H1 (cell line): ENCODE measurements around the gene PLBD1. TPM values are rescaled to one million over a fixed set of nuclear protein-coding genes. Genes with fewer than 3 reads are reported as not detected.

Experiments used
- CTCF ChIA-PET: fragments of 300-600 bp; sonication (Branson Sonifier 250); formaldehyde crosslinking; loops from one replicate; lab custom pipeline; 2021; ENCODE audit not compliant: partially characterized antibody; lab: Charles Lee
- POLR2A ChIA-PET: fragments of 300-600 bp; sonication (Branson Sonifier 250); formaldehyde crosslinking; loops from one replicate; lab custom pipeline; 2021; ENCODE audit warnings: inconsistent platforms; ENCODE audit not compliant: partially characterized antibody; lab: Charles Lee
- DNase-seq, 2 experiments: peaks; one replicate each; pipeline versions ENCODE4 v3.0.0 to v3.0.0-alpha.2; 2010 to 2022; ENCODE audit warnings: low spot score in 2 of 2, low read depth in 1 of 2, mixed read lengths in 1 of 2
- FAIRE-seq: peaks from 2 replicates; lab custom pipeline; 2011; peaks lifted over from hg19 to GRCh38; lab: Jason Lieb, UNC
- H2AFZ ChIP-seq: 2 replicates; pipeline ENCODE4 v1.8.1; 2012; ENCODE audit warnings: low read length, inconsistent platforms
- H2AK5ac ChIP-seq: 2 replicates; pipeline ENCODE4 v1.6.1; 2013; ENCODE audit warnings: low read depth, low read length
- H2BK120ac ChIP-seq: replicated peaks from 2 replicates; pipeline ENCODE3; 2013; ENCODE audit warnings: low read depth, low read length, inconsistent platforms
- H2BK12ac ChIP-seq: 2 replicates; pipeline ENCODE4 v1.6.1; 2013; ENCODE audit warnings: low read depth, low read length
- H2BK15ac ChIP-seq: 2 replicates; pipeline ENCODE4 v1.6.1; 2013; ENCODE audit warnings: low read length
- H2BK20ac ChIP-seq: 2 replicates; pipeline ENCODE4 v1.6.1; 2013; ENCODE audit warnings: low read length
- H2BK5ac ChIP-seq: 2 replicates; pipeline ENCODE4 v1.6.1; 2013; ENCODE audit warnings: low read depth, low read length
- H3K14ac ChIP-seq: 2 replicates; pipeline ENCODE4 v1.6.1; 2013; ENCODE audit warnings: inconsistent platforms; ENCODE audit not compliant: insufficient read length
- H3K18ac ChIP-seq: 2 replicates; pipeline ENCODE4 v1.6.1; 2013; ENCODE audit warnings: low read length; ENCODE audit errors: extremely low read depth
- H3K23ac ChIP-seq: 2 replicates; pipeline ENCODE4 v1.6.1; 2013; ENCODE audit warnings: inconsistent platforms; ENCODE audit not compliant: insufficient read length
- H3K23me2 ChIP-seq: 2 replicates; pipeline ENCODE4 v1.6.1; 2013; ENCODE audit warnings: low read depth, low read length
- H3K27ac ChIP-seq: 2 replicates; pipeline ENCODE4 v1.6.1; 2011; ENCODE audit warnings: low read depth, low read length, inconsistent platforms
- H3K27me3 ChIP-seq, 4 experiments: replicated peaks in 1 of 4; 1 replicate in 1 of 4; 2 replicates in 3 of 4; pipeline versions ENCODE4 v1.6.1 to v1.8.1; 2011 to 2013; ENCODE audit warnings: low read length in 3 of 4, mild to moderate bottlenecking in 3 of 4, inconsistent platforms in 2 of 4, mixed read lengths in 2 of 4, moderate library complexity in 1 of 4; ENCODE audit not compliant: control insufficient read depth in 3 of 4, insufficient read depth in 3 of 4; ENCODE audit errors: extremely low read depth in 1 of 4
- H3K36me3 ChIP-seq, 4 experiments: 2 replicates each; pipeline versions ENCODE4 v1.6.1 to v1.8.1; 2011 to 2013; ENCODE audit warnings: mild to moderate bottlenecking in 4 of 4, low read length in 3 of 4, moderate library complexity in 2 of 4, control low read depth in 1 of 4, inconsistent platforms in 1 of 4; ENCODE audit not compliant: insufficient read depth in 4 of 4, control insufficient read depth in 2 of 4
- H3K4ac ChIP-seq: replicated peaks from 2 replicates; pipeline ENCODE3; 2013; ENCODE audit warnings: low read length, low read depth, mixed read lengths, inconsistent platforms; ENCODE audit not compliant: insufficient read length
- H3K4me1 ChIP-seq, 4 experiments: replicated peaks in 1 of 4; 1 replicate in 1 of 4; 2 replicates in 3 of 4; pipeline versions ENCODE4 v1.6.1 to v1.8.1; 2011 to 2013; ENCODE audit warnings: low read length in 3 of 4, inconsistent platforms in 2 of 4, mixed read lengths in 1 of 4; ENCODE audit not compliant: insufficient read depth in 4 of 4, control insufficient read depth in 3 of 4
- H3K4me2 ChIP-seq, 2 experiments: 2 replicates each; pipeline versions ENCODE4 v1.6.1 to v1.8.1; 2011 to 2013; ENCODE audit warnings: low read depth in 2 of 2, low read length in 2 of 2, control low read depth in 1 of 2, inconsistent platforms in 1 of 2, mild to moderate bottlenecking in 1 of 2; ENCODE audit not compliant: insufficient read depth in 1 of 2
- H3K4me3 ChIP-seq, 4 experiments: fragments of 200-600, 300-600 bp in 1 of 4; sonication (generic), shearing (Covaris generic), sonication (Bioruptor Twin) in 1 of 4; 2 replicates each; pipeline versions ENCODE4 v1.5.1 to v1.8.1; 2011 to 2016; ENCODE audit warnings: low read length in 4 of 4, low read depth in 3 of 4, control low read depth in 2 of 4, inconsistent platforms in 2 of 4, mild to moderate bottlenecking in 2 of 4, mixed read lengths in 1 of 4, moderate library complexity in 1 of 4; ENCODE audit not compliant: insufficient read depth in 2 of 4; ENCODE audit errors: extremely low read depth in 1 of 4
- H3K56ac ChIP-seq: replicated peaks from 2 replicates; pipeline ENCODE3; 2013; ENCODE audit warnings: low read depth, mild to moderate bottlenecking, mixed read lengths, low read length, inconsistent platforms; ENCODE audit not compliant: insufficient read length
- H3K79me1 ChIP-seq: 2 replicates; pipeline ENCODE4 v1.6.1; 2013; ENCODE audit warnings: low read depth, low read length, control low read depth
- H3K79me2 ChIP-seq, 2 experiments: 2 replicates each; pipeline versions ENCODE4 v1.6.1 to v1.8.1; 2012 to 2013; ENCODE audit warnings: low read length in 2 of 2, mild to moderate bottlenecking in 2 of 2, inconsistent platforms in 1 of 2; ENCODE audit not compliant: insufficient read depth in 2 of 2, control insufficient read depth in 1 of 2
- H3K9ac ChIP-seq, 4 experiments: replicated peaks in 1 of 4; 1 replicate in 1 of 4; 2 replicates in 3 of 4; pipeline versions ENCODE4 v1.6.1 to v1.8.1; 2011 to 2013; ENCODE audit warnings: low read depth in 3 of 4, low read length in 3 of 4, control low read depth in 2 of 4, mild to moderate bottlenecking in 2 of 4, moderate library complexity in 2 of 4, inconsistent platforms in 1 of 4; ENCODE audit errors: extremely low read depth in 1 of 4
- H3K9me3 ChIP-seq, 2 experiments: 2 replicates each; pipeline versions ENCODE4 v1.6.1 to v1.8.1; 2012 to 2013; ENCODE audit warnings: mild to moderate bottlenecking in 2 of 2, moderate library complexity in 2 of 2, control low read depth in 1 of 2, inconsistent platforms in 1 of 2, low read depth in 1 of 2, low read length in 1 of 2, mixed read lengths in 1 of 2; ENCODE audit not compliant: insufficient read depth in 2 of 2
- H4K20me1 ChIP-seq, 2 experiments: replicated peaks in 1 of 2; 2 replicates each; pipeline versions ENCODE3 to v1.8.1; 2011 to 2013; ENCODE audit warnings: inconsistent platforms in 2 of 2, low read length in 2 of 2, mild to moderate bottlenecking in 1 of 2; ENCODE audit not compliant: insufficient read depth in 2 of 2, control insufficient read depth in 1 of 2
- H4K5ac ChIP-seq: 2 replicates; pipeline ENCODE4 v1.6.1; 2013; ENCODE audit warnings: low read length, low read depth, mixed read lengths, inconsistent platforms; ENCODE audit not compliant: insufficient read length
- H4K8ac ChIP-seq: 2 replicates; pipeline ENCODE4 v1.8.0; 2013; ENCODE audit warnings: mild to moderate bottlenecking, moderate library complexity, low read length, inconsistent platforms; ENCODE audit not compliant: insufficient read depth; ENCODE audit errors: extremely low read depth
- H4K91ac ChIP-seq: replicated peaks from 2 replicates; pipeline ENCODE3; 2013; ENCODE audit warnings: low read length, mixed read lengths, inconsistent platforms; ENCODE audit not compliant: insufficient read length
- ATF3 ChIP-seq: IDR thresholded peaks from 2 replicates; pipeline ENCODE4 v1.6.1; 2011; ENCODE audit warnings: low read depth, mild to moderate bottlenecking, low read length; ENCODE audit not compliant: insufficient read depth
- BRCA1 ChIP-seq: IDR thresholded peaks from 2 replicates; pipeline ENCODE4 v1.6.1; 2012; ENCODE audit warnings: low read depth, low read length, improper control_type of control experiment
- CHD2 ChIP-seq: IDR thresholded peaks from 2 replicates; pipeline ENCODE4 v1.6.1; 2012; ENCODE audit warnings: low read length, improper control_type of control experiment
- E2F6 ChIP-seq: IDR thresholded peaks from 2 replicates; pipeline ENCODE4 v1.6.1; 2012; ENCODE audit warnings: inconsistent platforms
- GTF2F1 ChIP-seq: IDR thresholded peaks from 2 replicates; pipeline ENCODE4 v1.6.1; 2012; ENCODE audit warnings: low read depth, low read length, improper control_type of control experiment, borderline replicate concordance
- JUN ChIP-seq: IDR thresholded peaks from 2 replicates; pipeline ENCODE4 v1.6.1; 2011; ENCODE audit warnings: low read depth, mild to moderate bottlenecking, improper control_type of control experiment, low read length
- JUND ChIP-seq: IDR thresholded peaks from 2 replicates; pipeline ENCODE4 v1.6.1; 2011; ENCODE audit warnings: mild to moderate bottlenecking, improper control_type of control experiment, low read length
- NRF1 ChIP-seq: IDR thresholded peaks from 2 replicates; pipeline ENCODE4 v1.6.1; 2011; ENCODE audit warnings: mild to moderate bottlenecking, low read depth, low read length, improper control_type of control experiment
- RFX5 ChIP-seq: IDR thresholded peaks from 2 replicates; pipeline ENCODE4 v1.6.1; 2011; ENCODE audit warnings: low read depth, low read length, improper control_type of control experiment, borderline replicate concordance
- SIRT6 ChIP-seq: IDR thresholded peaks from one replicate; pipeline ENCODE4 v1.7.1; 2012; ENCODE audit warnings: low read length, inconsistent platforms
- SP4 ChIP-seq: IDR thresholded peaks from 2 replicates; pipeline ENCODE4 v1.6.1; 2012; ENCODE audit warnings: low read length, inconsistent platforms
- SUZ12 ChIP-seq: fragments of 200-600 bp; sonication (generic); IDR thresholded peaks from 2 replicates; pipeline ENCODE4 v1.6.1; 2012; ENCODE audit warnings: mild to moderate bottlenecking, inconsistent platforms, low read length, moderate library complexity, mixed read lengths
- TAF7 ChIP-seq: optimal IDR thresholded peaks from 2 replicates; pipeline ENCODE3; 2011; ENCODE audit warnings: low read depth, mild to moderate bottlenecking, inconsistent platforms, low read length, moderate library complexity, borderline replicate concordance
- WGBS, 2 experiments: shearing (Covaris generic) in 1 of 2; methylation state at CpG; one replicate each; pipeline versions ENCODE4 v1.1.6 to v1.1.7; 2013 to 2015; ENCODE audit warnings: low lambda C conversion rate in 2 of 2, mixed read lengths in 2 of 2, inconsistent platforms in 1 of 2, low coverage in 1 of 2, missing lambda C conversion rate in 1 of 2; ENCODE audit not compliant: insufficient replicate concordance in 2 of 2, insufficient coverage in 1 of 2, insufficient read length in 1 of 2; ENCODE audit errors: extremely low coverage in 1 of 2, missing lambda C conversion rate in 1 of 2; 5-methylcytosine and 5-hydroxymethylcytosine counted together
- polyA plus RNA-seq, 7 experiments: library from polyadenylated mRNA; depleted of rRNA in 3 of 7; stranded (reverse) in 5 of 7; unstranded in 2 of 7; fragments of >200 nt in 5 of 7; fragments of 200-250 nt in 2 of 7; gene quantifications; 1 replicate in 5 of 7; 2 replicates in 1 of 7; 4 replicates in 1 of 7; pipeline versions ENCODE4 v1.2.1 to v1.2.3, GENCODE V29; 2011 to 2013; ENCODE audit warnings: missing spikeins in 2 of 7, mixed read lengths in 2 of 7
- total RNA-seq: library from RNA; stranded (reverse); fragmentation: NEBNext Ultra II Directional; extraction: Animal tissue kit (Norgen Biotek cat#: 25700); gene quantifications from 2 replicates; pipeline ENCODE4 v1.2.1, GENCODE V29; 2021

Gene PLBD1
- total and polyA plus RNA-seq, 2 of the 8 experiments (the other 6 are each of a cell fraction or from before 2014, with no cell fraction given): 6.3 to 12.3 TPM

- Histone ChIP-seq H3K36me3 (no peaks in the 10 kb centered on the region), H3K27ac (no peak overlapping the region), H3K23me2 (no peaks in the 10 kb centered on the region), H2BK120ac (no peak overlapping the region), H3K18ac (no peak overlapping the region), H3K79me2 (no peaks in the 10 kb centered on the region), H2BK15ac (no peak overlapping the region), H3K23ac (no peak overlapping the region), H2BK12ac (no peak overlapping the region), H2BK5ac (no peak overlapping the region), H3K4ac (no peak overlapping the region), H3K4me3 (no peak overlapping the region), H3K14ac (no peak overlapping the region), H4K5ac (no peak overlapping the region), H3K9me3 (no peaks in the 10 kb centered on the region), H3K27me3 (no peaks in the 10 kb centered on the region), H4K91ac (no peak overlapping the region), H4K20me1 (no peaks in the 10 kb centered on the region), H3K79me1 (no peaks in the 10 kb centered on the region), H4K8ac (no peak overlapping the region), H3K4me2 (no peak overlapping the region), H2BK20ac (no peak overlapping the region), H3K4me1 (peaks cover 0 to 2% (median 0%) of the 10 kb centered on the region in 4 experiments; a peak in 3 of 7 replicates), H2AFZ (no peak overlapping the region), H2AK5ac (no peak overlapping the region), H3K56ac (no peak overlapping the region), H3K9ac (no peak overlapping the region)
- DNase-seq (no peak), FAIRE-seq (no peak)
- WGBS, 2 experiments: 83% methylated on average over 4 of the region's 4 CpGs; no CpG with 5 or more reads in 1 of the 2 experiments
- ChIA-PET POLR2A (no interaction called here), CTCF (interaction anchor here (1.0 to 4.5 kb wide), 3 partner anchors 13 to 336 kb away, joined by 3 to 24 read pairs (median 3); no protein-coding TSS in a partner anchor)
- TF ChIP-seq ATF3: no peak
- no peak for TF ChIP-seq SIRT6
- TF ChIP-seq E2F6: no peak
- TF ChIP-seq NRF1: no peak
- TF ChIP-seq JUN: no peak
- TF ChIP-seq TAF7: no peak
- no peak for TF ChIP-seq SP4
- TF ChIP-seq SUZ12: no peak
- TF ChIP-seq JUND: no peak
- no peak for TF ChIP-seq CHD2
- no peak for TF ChIP-seq BRCA1
- no peak for TF ChIP-seq RFX5
- no peak for TF ChIP-seq GTF2F1
Measured at GRCh38 chr12:14558473-14558959, 9.2 kb downstream of the PLBD1 start.
